ENCODE measurements around the gene DNAJC15.

- TF ChIP-seq POLR2A (IDR thresholded peaks at IDR 0.05; ENCODE audit: low read depth, low read length) (no peak), POLR2AphosphoS5 (IDR thresholded peaks at IDR 0.05; ENCODE audit: low read depth, low read length) (no peak), TAF1 (IDR thresholded peaks at IDR 0.05; ENCODE audit: borderline replicate concordance, low read depth, low read length) (no peak)
Observed at GRCh38 chr13:43132911-43133310, 109.5 kb downstream of the DNAJC15 start.
